PC-9 (cell line): ENCODE data around the gene CCDC88C. TPM values are rescaled to one million over a fixed set of nuclear protein-coding genes. Genes with fewer than 3 reads are reported as not detected.
"Not testable (repeated sequence)": the region's sequence is repeated elsewhere in the genome, so short reads cannot be mapped to it uniquely, and the experiment has no call there.

Experiments used
- BruUV-seq: library from RNA; stranded (reverse); fragments of 400-500 nt; replicated peaks from 2 replicates; lab custom pipeline; 2021; lab: Mats Ljungman, UMichigan
- CTCF ChIA-PET: fragments of 300-600 bp; sonication (Branson Sonifier 250); formaldehyde crosslinking; loops from one replicate; lab custom pipeline; 2022; ENCODE audit warnings: antibody characterized with exemption; lab: Charles Lee
- POLR2A ChIA-PET: fragments of 300-600 bp; sonication (Branson Sonifier 250); formaldehyde crosslinking; loops from one replicate; lab custom pipeline; 2022; ENCODE audit warnings: antibody characterized with exemption; ENCODE audit not compliant: unreplicated experiment; lab: Charles Lee
- DNase-seq, 2 experiments: peaks; one replicate each; pipeline versions ENCODE4 v3.0.0 to v3.0.0-alpha.2; 2015 to 2022; ENCODE audit warnings: mixed read lengths in 1 of 2
- H2AFZ ChIP-seq: fragments of 200-600 bp; sonication (generic); 2 replicates; pipeline ENCODE4 v1.8.1; 2017; ENCODE audit warnings: antibody characterized with exemption
- H3F3A ChIP-seq: fragments of 200-600 bp; sonication (generic); 2 replicates; pipeline ENCODE4 v1.8.1; 2017; ENCODE audit warnings: antibody characterized with exemption, mild to moderate bottlenecking, low read depth; ENCODE audit not compliant: insufficient read depth
- H3K27ac ChIP-seq: fragments of 200-600 bp; sonication (generic); 2 replicates; pipeline ENCODE4 v1.6.1; 2016; ENCODE audit warnings: mixed run types
- H3K27me3 ChIP-seq: fragments of 200-600 bp; sonication (generic); 2 replicates; pipeline ENCODE4 v1.6.1; 2016; ENCODE audit warnings: low read depth, mixed run types; ENCODE audit not compliant: insufficient read depth
- H3K36me3 ChIP-seq: fragments of 200-600 bp; sonication (generic); 2 replicates; pipeline ENCODE4 v1.6.1; 2016; ENCODE audit warnings: low read depth, mixed run types
- H3K4me1 ChIP-seq: fragments of 200-600 bp; sonication (generic); replicated peaks from 2 replicates; pipeline ENCODE4 v1.6.1; 2016; ENCODE audit warnings: mixed run types; ENCODE audit not compliant: insufficient read depth
- H3K4me2 ChIP-seq: fragments of 200-600 bp; sonication (generic); 2 replicates; pipeline ENCODE4 v1.6.1; 2017; ENCODE audit warnings: mixed run types
- H3K4me3 ChIP-seq: fragments of 200-600 bp; sonication (generic); 2 replicates; pipeline ENCODE4 v1.6.1; 2016; ENCODE audit warnings: mixed run types
- H3K79me2 ChIP-seq: fragments of 200-600 bp; sonication (generic); 2 replicates; pipeline ENCODE4 v1.6.1; 2017; ENCODE audit warnings: low read depth, mixed run types
- H3K9me2 ChIP-seq: fragments of 200-600 bp; sonication (generic); 2 replicates; pipeline ENCODE4 v1.8.1; 2017; ENCODE audit warnings: mild to moderate bottlenecking; ENCODE audit not compliant: insufficient read depth
- H3K9me3 ChIP-seq: fragments of 200-600 bp; sonication (generic); 2 replicates; pipeline ENCODE4 v1.8.1; 2016; ENCODE audit warnings: low read depth; ENCODE audit not compliant: insufficient read depth
- H4K20me1 ChIP-seq: fragments of 200-600 bp; sonication (generic); 2 replicates; pipeline ENCODE4 v1.8.1; 2017; ENCODE audit not compliant: insufficient read depth
- EZH2 ChIP-seq: fragments of 200-600 bp; sonication (generic); IDR thresholded peaks from 2 replicates; pipeline ENCODE4 v1.8.0; 2017; ENCODE audit warnings: antibody characterized with exemption, low read depth
- intact Hi-C: fragments of 100-400 bp; cut with micrococcal nuclease; formaldehyde crosslinking; loops from one replicate; pipeline ENCODE4 v1.10.0; 2022; ENCODE audit not compliant: unreplicated experiment
- total RNA-seq: library from RNA; stranded (reverse); gene quantifications from 2 replicates; pipeline ENCODE4 v1.2.3, GENCODE V29; 2021
- TF ChIP-seq, protein P1 (sequence below): fragments of 200-600 bp; sonication (generic); conservative IDR thresholded peaks from 2 replicates; pipeline ENCODE4 v1.6.1; 2017; ENCODE audit warnings: mixed run types, antibody characterized with exemption, mild to moderate bottlenecking, moderate library complexity

The CCDC88C gene
- total RNA-seq, 1 experiment from 2014 or later: 7.4 TPM

DNA sequence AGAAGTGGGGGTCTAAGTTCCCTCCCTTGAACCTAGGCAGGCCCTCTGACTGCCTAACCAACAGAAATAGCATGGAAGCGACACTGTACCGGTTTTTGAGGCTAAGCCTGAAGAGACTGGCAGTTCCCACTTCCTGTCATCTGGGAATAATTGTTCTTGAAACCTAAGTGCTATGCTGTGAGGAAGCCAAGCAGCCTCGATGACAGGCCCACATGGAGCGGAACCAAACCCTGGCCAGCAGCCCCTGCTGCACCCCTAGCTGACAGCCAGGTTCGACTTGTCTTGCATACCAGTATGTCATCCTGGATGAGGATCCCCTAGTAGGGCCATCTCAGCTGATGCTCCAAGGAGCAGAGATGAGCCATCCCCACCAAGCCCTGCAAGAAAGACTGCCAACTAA is 166.7 kb downstream of the CCDC88C start:
- no peaks in the 10 kb centered on the region for H4K20me1 ChIP-seq
- H2AFZ ChIP-seq: no peak overlapping the region
- no peaks in the 10 kb centered on the region for H3K36me3 ChIP-seq
- intact Hi-C loops: no loop called here
- H3K4me2 ChIP-seq: no peak overlapping the region
- H3K79me2 ChIP-seq: no peaks in the 10 kb centered on the region
- H3K4me3 ChIP-seq: no peak overlapping the region
- H3K9me2 ChIP-seq: no peaks in the 10 kb centered on the region
- no peak overlapping the region for H3K27ac ChIP-seq
- H3K9me3 ChIP-seq: no peaks in the 10 kb centered on the region
- no peaks in the 10 kb centered on the region for H3K4me1 ChIP-seq
- no peaks in the 10 kb centered on the region for H3F3A ChIP-seq
- ChIA-PET POLR2A (no interaction called here), CTCF (no interaction called here)
- no peak for TF ChIP-seq EZH2
- TF ChIP-seq, protein P1, sequence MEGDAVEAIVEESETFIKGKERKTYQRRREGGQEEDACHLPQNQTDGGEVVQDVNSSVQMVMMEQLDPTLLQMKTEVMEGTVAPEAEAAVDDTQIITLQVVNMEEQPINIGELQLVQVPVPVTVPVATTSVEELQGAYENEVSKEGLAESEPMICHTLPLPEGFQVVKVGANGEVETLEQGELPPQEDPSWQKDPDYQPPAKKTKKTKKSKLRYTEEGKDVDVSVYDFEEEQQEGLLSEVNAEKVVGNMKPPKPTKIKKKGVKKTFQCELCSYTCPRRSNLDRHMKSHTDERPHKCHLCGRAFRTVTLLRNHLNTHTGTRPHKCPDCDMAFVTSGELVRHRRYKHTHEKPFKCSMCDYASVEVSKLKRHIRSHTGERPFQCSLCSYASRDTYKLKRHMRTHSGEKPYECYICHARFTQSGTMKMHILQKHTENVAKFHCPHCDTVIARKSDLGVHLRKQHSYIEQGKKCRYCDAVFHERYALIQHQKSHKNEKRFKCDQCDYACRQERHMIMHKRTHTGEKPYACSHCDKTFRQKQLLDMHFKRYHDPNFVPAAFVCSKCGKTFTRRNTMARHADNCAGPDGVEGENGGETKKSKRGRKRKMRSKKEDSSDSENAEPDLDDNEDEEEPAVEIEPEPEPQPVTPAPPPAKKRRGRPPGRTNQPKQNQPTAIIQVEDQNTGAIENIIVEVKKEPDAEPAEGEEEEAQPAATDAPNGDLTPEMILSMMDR: no peak
- no TSS peak for BruUV-seq
- H3K27me3 ChIP-seq: peaks cover 13% of the 10 kb centered on the region; the same call in 1 of the 2 replicates
- DNase-seq: no peak

DNA sequence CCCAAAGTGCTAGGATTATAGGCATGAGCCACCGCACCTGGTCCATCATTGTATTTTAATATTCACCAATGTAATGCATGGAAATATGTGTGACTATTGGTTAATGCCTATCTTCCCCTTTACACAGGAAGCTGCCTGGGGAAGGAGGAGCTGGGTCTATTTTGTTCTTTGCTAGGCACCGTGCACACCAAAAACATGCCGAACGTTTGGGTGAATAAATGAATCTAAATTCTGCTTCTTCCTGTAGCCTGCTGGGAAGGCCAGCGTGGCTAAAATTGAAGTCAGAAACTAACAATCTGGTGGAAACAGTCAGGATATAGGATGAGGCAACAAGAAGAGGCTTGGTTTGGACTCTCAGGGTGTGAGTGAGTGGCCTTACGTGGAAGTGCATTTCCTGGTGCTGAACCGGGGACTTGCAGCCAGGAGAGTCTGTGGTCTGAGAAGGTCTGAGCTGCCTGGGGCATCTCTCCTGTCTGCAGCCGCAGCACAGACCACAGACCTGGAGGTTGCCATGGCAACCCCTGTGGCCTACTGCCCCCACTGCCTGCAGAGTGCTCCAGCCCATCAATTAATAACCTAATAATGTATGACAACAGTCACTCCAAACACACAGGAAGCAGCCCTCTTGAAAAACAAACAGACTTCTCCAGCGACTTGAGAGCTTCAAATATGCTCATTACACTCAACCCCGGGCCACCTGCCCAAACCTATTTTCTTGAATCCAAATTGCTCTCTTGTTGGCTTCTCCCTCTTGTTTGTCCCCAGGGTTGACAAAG is 167.6 kb downstream of the CCDC88C start:
- H3K4me2 ChIP-seq: no peak overlapping the region

GRCh38 chr14:91246051-91246852 is 171.4 kb downstream of the CCDC88C start:
- Histone ChIP-seq H3K9me3 (no peaks in the 10 kb centered on the region), H3K36me3 (no peaks in the 10 kb centered on the region), H3K27ac (no peak overlapping the region), H3K27me3 (no peaks in the 10 kb centered on the region), H3K4me3 (no peak overlapping the region), H2AFZ (no peak overlapping the region), H3K9me2 (no peaks in the 10 kb centered on the region), H3K79me2 (no peaks in the 10 kb centered on the region), H3F3A (no peaks in the 10 kb centered on the region), H3K4me1 (no peaks in the 10 kb centered on the region), H4K20me1 (no peaks in the 10 kb centered on the region), H3K4me2 (no peak overlapping the region)
- intact Hi-C loops: no loop called here
- ChIA-PET POLR2A (no interaction called here), CTCF (no interaction called here)
- no TSS peak for BruUV-seq
- no peak for DNase-seq
- no peak for TF ChIP-seq EZH2
- TF ChIP-seq, protein P1: no peak

More for the DNA sequence above, 167.6 kb downstream of the CCDC88C start:
- Histone ChIP-seq H3K4me3 (no peak overlapping the region), H3K36me3 (no peaks in the 10 kb centered on the region), H4K20me1 (no peaks in the 10 kb centered on the region), H3K9me2 (no peaks in the 10 kb centered on the region), H3F3A (no peaks in the 10 kb centered on the region), H3K27ac (no peak overlapping the region), H3K9me3 (no peaks in the 10 kb centered on the region), H3K79me2 (no peaks in the 10 kb centered on the region), H3K27me3 (peaks cover 13% of the 10 kb centered on the region; the same call in 1 of the 2 replicates), H2AFZ (no peak overlapping the region), H3K4me1 (no peaks in the 10 kb centered on the region)
- TF ChIP-seq EZH2: no peak
- TF ChIP-seq, protein P1: no peak
- ChIA-PET POLR2A (no interaction called here), CTCF (no interaction called here)
- no peak for DNase-seq
- intact Hi-C loops: no loop called here
- BruUV-seq: no TSS peak

DNA sequence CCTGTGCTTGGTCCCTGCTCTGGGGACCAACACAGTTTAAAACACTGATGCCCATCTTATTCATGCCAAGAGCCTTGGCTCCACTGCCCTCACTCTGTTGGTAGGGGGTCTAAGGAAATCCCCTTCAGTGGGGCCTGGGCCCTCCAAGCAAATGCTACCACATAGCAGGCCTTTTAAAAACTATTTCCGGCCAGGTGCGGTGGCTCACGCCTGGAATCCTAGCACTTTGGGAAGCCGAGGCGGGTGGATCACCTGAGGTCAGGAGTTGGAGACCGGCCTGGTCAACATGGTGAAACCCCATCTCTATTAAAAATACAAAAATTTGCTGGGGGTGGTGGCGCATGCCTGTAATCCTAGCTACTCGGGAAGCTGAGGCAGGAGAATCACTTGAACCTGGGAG is 172.0 kb downstream of the CCDC88C start:
- intact Hi-C loops, H3K27ac ChIP-seq, H3K79me2 ChIP-seq, H4K20me1 ChIP-seq, BruUV-seq, H3K36me3 ChIP-seq, H3K9me3 ChIP-seq, POLR2A ChIA-PET, CTCF ChIA-PET, H3K9me2 ChIP-seq, DNase-seq, H3K27me3 ChIP-seq, H3K4me2 ChIP-seq, H3K4me3 ChIP-seq, H2AFZ ChIP-seq, H3K4me1 ChIP-seq, H3F3A ChIP-seq: not testable (repeated sequence)
